HG03108 (cell line): ENCODE data around the gene RAD51.
A peak's percentile ranks its signal among the peaks of the same experiment; 100 is the strongest.

Experiments used
- ATAC-seq: cut with Tn5 transposase; IDR thresholded peaks from one replicate; pipeline ENCODE4 v1.9.1; 2021; ENCODE audit warnings: moderate library complexity; ENCODE audit not compliant: unreplicated experiment

RAD51 gene

DNA sequence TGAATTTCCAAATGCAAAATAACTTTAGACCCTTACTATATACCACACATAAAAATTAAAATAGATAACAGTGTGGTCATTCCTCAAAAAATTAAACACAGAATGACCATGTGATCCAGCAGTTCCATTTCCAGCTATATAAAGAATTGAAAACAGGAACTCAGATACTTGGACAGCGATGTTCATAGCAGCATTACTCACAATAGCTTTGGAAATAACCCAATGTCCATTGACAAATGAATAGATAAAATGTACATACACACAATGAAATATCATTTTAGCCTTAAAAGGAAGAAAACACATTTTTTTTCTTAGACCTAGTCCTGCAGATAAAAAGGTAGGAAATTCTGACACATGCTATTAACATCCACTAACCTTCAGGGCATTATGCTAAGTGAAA, 26.7 kb downstream of the RAD51 start:
- no peak for ATAC-seq

DNA sequence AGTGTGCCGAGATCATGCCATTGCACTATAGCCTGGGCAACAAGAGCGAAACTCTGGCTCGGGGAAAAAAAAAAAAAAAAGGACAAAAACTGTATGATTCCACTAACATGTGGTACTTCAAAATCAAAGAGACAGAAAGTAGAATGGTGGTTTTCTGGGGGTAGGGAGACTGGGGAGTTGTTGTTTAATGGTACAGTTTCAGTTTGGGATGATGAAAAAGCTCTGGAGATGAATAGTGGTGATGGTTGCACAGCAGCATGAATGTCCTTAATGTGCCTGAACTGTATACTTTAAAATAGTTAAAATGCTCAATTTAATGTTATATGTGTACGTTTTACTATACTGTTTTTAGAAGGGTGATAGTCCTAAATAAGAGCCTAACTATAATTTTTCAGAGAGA, 27.4 kb downstream of the RAD51 start:
- ATAC-seq: no peak

DNA sequence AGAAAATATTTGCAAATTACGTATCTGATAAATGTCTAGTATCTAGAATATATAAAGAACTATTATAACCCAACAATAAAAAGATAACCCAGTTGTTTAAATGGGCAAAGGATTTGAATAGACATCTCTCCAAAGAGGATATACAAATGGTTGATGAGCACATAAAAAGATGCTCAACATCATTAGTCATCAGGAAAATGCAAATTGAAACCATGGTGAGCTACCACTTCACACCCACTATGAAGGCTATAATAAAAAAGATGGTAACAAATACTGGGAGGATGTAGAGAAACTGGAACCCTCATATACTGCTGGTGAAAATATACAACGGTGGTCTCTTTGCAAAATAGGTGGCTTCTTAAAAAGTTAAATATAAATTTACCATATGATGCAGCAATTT, 28.0 kb downstream of the RAD51 start:
- ATAC-seq: no peak

DNA sequence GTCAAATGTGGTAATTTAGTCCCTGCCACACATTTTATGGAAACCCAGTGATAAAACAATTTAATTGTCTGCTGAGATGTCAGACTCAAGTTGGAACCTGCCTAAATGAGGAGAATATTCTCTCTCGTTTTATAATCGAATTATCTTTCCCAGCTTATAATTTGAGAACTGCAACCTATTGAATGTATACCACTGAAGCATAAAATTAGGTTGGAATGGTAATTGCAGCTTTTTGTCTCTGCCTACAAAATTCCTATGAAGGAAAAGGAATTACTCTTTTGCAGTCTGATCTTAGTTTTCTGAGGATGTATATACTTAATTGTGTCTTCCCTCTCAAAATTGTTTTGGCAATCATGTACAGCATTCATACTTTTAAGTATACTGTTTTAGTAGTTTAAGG, 28.9 kb downstream of the RAD51 start:
- ATAC-seq: no peak

DNA sequence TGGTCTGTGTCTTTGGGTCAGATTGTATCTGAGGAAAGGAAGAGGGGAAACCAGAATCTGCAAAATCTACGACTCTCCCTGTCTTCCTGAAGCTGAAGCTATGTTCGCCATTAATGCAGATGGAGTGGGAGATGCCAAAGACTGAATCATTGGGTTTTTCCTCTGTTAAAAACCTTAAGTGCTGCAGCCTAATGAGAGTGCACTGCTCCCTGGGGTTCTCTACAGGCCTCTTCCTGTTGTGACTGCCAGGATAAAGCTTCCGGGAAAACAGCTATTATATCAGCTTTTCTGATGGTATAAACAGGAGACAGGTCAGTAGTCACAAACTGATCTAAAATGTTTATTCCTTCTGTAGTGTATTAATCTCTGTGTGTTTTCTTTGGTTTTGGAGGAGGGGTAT, 36.1 kb downstream of the RAD51 start:
- no peak for ATAC-seq

DNA sequence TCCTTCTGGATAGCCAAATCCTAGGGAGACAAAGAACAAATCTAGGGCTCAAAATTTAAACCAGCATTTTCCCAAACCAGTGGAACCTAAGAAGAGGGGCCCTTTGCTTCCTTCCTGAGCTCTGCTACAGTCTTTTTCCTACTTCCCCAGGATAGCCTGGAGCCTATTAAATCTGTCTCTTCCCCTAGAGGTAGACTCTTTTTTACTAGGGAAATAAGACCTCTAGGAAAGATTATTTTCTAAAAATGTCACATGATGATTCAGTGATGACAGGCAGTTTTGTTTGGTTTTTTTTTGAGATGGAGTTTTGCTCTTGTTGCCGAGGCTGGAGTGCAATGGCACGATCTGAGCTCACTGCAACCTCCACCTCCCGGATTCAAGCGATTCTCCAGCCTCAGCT, 41.6 kb downstream of the RAD51 start:
- no peak for ATAC-seq

DNA sequence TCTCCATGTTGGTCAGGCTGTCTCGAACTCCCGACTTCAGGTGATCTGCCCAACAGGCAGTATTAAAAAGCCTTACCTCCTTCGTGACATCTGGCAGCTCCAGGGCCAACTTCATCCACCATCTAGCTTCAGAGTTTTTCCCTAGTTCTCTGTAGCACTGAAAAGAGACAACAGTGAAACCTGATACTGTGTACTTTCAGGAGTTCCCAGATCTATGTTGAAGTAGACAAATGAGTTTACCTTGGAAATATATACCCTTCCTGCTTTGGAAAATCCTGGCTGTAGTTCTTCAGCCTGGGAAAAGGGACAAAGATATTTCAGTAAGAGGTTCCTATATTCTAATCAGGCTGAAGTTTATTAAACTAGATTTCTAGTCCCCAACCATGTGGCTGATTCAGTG, 42.1 kb downstream of the RAD51 start:
- ATAC-seq: no peak

DNA sequence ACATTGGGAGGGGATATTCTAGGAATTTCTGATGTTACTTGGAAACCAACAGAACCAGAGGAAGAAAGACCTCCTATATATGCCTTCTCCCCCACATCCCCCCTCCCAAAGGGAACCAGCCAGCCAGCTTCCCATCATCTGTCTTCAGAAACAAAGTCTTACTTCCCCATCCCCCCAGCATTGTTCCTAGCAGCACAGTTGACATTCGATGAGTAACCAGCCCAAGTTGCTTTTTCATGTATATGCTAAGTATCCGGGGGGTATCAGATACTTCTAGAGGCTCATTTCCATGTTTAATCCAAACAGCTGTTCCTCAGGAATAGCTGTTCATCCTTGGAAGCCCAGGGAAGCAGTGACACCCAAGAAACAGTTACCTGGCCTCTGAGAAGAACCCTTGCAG, 44.1 kb downstream of the RAD51 start:
- ATAC-seq: no peak

DNA sequence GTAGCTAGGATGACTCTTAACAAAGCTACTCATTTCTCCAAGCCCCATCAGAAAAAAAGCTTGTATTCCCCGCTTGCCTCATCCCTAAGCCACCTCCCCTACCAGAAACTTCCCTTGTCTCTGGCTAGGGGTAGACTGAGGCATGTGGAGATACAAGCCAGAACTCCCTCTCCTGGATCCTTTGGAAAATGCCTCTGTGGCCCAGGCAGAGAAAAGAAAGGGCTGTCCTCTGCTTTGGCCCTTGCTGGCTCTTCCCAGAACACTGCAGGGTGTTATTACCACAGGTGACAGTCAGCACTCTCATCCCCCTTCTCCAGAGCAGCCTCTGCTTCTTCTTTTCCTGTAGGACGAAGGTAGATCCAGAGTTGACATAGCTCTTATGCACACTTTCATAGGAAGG, 44.9 kb downstream of the RAD51 start:
- no peak for ATAC-seq

DNA sequence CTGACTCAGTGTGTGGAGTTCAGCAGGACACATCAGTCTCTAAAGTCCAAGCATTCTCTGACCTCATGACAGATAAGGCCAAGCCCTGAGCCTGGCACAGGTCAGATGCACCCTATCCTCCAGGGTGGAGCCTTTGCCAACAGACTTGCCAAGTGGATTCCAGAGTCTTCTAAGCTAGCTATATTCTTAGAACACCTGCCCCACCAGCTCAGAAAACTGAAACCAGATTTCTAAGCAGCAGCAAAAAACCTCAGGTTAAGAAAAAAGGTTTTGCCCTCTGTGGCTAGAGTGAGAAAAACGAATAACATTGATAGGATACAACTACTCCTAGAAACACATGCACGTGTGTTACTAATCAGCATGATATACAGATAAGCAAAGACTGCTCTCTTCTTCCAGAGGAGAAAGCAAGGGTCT, 48.5 kb downstream of the RAD51 start:
- ATAC-seq: no peak

DNA sequence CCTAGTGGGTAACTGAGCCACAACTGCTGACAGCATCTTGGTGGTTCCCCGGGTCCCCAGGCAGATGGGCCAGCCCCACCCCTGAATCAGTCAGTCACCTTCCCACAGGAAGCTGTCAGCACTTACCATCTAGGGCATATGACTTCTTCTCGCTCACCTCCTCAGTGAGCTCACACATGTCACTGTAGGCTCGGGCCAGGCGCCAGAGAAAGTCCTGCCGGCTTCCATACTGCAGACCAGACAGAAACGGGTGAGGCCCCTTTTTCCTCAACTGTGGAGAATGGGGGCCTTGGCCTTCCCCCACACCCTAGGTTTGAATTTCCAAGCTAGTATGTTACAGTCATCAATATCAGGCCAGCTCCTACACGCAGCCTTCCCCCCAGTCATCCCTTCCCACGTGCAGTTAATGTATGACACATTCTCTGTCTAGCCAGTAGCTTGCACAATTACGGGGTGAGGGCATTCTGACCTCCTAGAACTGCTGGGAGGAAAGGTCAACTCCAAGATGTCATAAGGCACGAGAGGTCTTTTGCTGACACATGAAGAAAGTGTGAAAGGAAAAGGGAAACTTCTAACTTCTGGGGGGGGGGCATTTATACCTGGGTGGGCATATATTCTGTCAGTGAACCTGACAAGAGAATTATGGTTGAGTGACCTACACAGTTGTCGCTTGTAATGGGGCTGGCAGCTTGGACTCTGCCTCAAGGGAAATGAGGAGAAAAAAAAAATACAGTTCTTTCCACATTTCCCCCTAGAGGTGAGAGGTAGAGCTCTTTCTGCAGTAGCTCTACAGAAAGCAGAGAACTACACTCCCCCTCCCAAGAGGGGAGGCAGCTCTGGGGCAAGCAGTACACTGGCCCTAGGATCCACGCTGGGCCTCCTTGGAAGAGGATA, 49.2 kb downstream of the RAD51 start:
- ATAC-seq: no peak

DNA sequence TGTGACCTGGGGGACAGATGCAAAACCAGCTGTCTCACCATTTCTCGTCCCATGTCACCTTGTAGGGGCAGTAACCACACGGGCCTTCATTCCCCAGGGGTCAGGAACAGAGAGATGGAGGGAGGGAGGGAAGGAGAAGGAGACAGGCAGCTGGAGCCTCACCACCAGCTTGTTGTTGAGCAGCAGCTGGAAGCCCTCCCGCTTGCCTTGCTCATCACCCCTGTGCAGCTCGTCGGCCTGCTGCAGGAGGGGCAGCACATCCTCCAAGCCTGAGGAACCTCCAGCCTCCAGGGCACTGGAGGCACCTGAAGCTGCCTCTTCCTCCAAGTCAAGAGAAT, 49.8 kb downstream of the RAD51 start:
- no peak for ATAC-seq

DNA sequence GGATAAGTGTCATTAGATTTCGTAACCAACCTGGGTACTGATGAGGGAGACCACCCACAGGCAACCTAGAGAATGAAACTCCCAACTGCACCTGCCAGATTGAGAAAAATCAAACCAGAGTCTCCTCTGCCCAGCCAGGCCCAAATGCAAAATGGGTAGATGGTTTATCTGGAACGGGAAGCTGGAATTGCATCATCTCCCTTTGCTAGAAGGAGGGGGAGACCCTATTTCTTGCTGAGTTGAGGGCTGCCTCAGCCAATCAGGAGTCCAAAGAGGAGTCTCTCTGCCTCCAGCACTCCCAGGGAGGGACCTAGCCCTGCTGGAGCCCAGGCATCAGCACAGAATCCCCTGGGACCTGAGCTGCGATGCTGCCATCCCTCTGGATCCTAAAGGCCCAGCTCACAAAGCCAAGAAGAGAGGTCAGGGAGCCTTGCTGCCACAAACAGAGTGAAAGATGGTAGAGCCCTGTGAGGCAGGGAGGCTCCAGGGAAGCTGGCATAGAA, 52.0 kb downstream of the RAD51 start:
- no peak for ATAC-seq

DNA sequence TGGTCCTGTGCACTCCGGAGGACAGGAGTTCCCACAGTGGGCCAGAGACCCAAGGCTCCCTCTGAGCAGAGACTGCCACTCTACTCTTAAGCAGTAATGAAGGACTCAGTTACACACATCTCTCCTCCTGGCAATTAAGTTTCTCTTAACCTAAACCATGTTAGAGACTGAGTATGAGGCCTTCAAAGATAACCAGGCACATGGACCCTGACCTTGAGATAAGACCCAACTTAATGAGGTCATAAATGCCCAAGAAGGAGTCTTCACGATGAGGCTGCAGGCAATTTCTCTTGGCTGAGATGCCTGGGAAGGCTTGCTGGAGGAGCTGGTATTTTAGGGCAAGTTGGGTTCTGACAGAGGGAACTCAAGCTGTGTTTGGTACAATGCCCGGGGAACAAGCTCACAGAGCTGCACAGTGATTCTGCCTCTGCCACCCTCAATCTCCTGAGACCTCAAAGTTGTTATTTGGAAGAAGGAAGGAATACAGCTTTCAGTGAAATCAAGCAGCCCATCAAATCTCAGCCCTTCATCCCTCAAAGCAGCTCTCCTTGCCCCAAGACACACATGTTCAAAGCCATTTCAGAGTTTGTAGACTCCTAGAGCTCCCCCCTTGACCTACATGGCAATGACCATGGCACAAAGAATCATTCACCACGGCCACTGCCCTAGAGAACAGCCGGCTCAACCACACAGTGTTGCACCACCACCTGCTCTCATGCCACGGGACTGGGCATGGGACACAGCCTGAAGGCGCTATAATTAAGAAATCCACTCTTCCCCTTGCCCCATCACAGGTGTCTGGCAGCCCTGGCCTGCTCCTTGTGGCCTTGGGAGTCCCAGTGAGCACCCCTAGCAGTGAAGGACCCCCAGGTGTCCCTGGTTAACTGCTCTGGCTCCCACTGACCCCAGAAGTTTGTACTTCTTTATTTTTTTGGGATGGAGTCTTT, 53.0 kb downstream of the RAD51 start:
- ATAC-seq: no peak

DNA sequence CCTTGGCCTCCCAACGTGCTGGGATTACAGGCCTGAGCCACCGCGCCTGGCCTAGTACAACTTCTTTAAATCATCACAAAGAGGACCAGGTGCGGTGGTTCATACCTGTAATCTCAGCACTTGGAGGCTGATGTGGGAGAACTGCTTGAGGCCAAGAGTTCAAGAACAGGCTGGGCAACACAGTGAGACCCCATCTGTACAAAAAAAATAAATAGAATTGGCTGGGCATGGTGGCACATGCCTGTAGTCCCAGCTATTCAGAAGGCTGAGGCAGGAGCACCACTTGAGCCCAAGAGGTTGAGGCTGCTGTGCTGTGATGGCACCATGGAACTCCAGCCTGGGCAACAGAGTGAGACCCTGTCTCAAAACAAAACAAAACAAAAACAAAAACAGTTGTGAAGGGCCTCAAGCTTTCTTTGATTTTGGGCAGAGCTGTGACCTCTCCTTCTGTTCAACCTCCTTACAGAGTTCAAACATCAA, 54.2 kb downstream of the RAD51 start:
- no peak for ATAC-seq

DNA sequence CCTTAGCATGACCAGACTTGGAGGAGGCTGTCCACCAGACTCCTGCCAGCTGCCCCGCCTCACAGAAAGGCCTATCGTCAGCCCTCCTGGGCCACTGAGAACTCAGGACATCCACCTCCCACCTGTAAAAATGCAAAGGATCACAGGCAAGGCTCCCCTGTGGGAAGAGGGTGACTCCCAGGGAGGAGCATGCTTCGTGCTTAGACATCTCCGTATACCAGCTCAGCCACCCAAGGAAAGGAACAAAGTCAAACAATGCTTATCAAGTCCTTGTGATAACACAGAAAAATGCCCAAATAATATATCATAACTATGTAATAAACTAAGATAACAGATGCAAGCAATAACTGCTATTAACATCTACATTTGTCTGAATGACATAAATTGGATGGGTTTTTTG, 55.9 kb downstream of the RAD51 start:
- ATAC-seq: no peak

DNA sequence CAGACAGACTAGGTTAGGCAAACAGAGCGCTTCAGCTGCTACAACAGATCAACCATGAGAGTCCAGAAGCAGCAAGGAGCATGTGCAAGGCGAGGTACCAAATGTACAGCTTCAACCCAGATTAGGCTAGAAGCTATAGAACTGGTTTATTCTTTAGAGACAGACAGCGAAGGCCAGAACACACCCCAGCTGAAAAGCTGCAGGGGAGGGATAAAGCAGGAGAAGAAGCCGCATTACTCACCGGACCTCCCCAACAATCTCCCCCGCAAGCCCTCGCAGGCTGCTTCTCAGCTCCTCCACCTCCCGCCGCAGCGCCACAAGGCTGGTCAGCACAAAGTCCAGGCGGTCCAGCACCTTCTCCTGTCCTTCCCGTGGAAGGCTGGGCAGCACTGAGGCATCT, 56.8 kb downstream of the RAD51 start:
- ATAC-seq: no peak

DNA sequence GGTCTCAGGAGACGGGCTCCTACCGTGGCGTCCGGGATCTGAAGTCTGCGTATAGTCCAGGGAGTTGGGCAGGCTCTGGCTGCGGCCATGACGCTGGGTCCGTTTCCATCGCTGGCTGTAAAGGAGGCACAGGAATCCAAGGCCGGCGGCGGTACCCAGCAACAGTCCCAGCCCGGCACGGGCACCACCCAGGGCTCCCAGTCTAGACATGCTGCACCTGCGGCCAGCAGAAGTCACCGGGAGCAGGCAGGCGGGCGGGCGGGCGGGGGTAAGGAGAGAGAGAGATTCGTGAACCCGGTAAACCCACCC, 59.6 kb downstream of the RAD51 start:
- ATAC-seq: no peak

DNA sequence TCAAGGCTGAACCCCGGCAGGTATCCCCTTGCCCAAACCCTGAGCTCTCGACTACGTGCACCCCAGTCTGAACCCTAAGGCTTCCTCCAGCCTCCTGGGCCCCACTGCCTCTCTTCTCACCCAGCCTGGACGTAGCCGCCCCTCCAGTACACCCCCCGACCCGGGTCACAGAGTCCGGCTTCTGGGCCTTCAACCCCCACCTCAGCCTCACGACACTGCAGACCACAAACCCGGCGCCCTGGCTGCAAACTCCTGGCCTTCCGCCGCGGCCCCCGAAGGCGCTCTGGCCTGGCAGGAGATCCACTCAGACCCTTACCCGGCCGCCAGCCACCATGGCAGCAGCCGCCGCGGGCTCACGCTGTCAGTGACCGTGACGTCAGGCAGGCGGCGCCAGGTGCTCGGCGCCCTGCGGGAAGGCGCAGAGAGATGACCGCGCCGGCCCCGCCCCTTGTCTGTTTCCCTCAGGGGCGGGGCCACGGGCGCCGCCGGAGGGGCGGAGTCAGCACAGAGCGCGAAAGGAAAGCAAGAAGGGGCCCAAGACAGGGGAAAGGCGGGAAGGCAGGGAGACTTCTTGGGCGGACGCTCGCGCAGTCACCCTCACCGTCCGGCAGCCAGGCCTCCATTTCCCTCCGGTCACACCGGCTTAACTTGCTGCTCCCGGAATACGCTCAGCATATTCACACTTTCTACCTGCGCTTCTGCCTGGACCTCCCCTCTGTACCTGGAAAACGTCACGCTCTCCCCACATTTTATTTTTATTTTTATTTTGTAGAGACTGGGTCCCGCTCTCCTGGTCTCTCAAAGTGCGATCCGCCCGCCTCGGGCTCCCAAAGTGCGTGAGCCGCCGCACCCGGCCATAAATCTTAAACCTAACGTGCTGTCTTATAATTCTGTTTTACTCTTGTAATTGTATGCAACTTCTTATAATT, 60.2 kb downstream of the RAD51 start, which contains the start of gene RMDN3:
TSS of gene RMDN3 (minus strand) at position 372 of the 929 bp plus-strand sequence. CDS start 471 bp downstream, outside the sequence.
- ATAC-seq: peak; percentile 68

DNA sequence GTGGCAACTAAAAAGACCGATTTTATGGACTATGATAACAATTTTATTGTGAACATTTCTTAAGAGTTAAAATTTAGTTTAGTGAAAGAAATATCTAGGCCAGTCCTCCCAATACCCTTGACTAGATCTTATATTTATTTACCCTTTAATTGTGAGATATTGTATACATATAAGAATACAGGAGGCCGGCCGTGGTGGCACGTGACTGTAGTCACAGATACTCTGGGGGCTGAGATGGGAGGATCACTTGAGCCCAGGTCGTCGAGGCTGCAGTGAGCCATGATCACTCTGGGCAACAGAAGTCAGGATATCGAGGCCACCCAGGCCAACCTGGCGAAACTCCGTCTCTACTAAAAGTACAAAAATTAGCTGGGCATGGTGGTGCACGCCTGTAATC, 60.8 kb downstream of the RAD51 start:
- no peak for ATAC-seq

DNA sequence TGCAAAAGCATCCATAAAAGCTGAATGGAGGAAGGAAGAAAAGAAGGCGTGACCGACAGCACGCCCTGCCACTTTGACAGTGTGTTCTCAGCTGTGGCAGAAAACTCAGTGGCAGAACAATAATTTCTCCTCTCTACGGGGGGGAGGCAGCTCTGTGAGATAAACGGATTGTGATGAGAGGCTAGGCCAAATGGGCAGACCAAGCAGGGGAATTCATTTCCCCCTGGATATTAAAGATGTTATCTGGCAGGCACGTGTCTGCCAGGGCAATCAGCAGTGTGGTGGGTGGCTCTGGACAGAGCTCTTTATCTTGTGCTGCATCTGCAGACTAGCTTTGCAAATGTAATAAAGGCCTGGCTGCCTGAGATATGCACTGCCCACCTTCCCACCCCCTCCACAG, 62.0 kb downstream of the RAD51 start:
- ATAC-seq: no peak
